Limb (tissue), 2 donors: ENCODE data around the gene KIFC1.

Experiments used
- DNase-seq, 2 donors: peaks; one replicate each; pipeline ENCODE4 v3.0.0-alpha.2; 2016; ENCODE audit errors: extremely low spot score in 2 of 2

Gene KIFC1

DNA sequence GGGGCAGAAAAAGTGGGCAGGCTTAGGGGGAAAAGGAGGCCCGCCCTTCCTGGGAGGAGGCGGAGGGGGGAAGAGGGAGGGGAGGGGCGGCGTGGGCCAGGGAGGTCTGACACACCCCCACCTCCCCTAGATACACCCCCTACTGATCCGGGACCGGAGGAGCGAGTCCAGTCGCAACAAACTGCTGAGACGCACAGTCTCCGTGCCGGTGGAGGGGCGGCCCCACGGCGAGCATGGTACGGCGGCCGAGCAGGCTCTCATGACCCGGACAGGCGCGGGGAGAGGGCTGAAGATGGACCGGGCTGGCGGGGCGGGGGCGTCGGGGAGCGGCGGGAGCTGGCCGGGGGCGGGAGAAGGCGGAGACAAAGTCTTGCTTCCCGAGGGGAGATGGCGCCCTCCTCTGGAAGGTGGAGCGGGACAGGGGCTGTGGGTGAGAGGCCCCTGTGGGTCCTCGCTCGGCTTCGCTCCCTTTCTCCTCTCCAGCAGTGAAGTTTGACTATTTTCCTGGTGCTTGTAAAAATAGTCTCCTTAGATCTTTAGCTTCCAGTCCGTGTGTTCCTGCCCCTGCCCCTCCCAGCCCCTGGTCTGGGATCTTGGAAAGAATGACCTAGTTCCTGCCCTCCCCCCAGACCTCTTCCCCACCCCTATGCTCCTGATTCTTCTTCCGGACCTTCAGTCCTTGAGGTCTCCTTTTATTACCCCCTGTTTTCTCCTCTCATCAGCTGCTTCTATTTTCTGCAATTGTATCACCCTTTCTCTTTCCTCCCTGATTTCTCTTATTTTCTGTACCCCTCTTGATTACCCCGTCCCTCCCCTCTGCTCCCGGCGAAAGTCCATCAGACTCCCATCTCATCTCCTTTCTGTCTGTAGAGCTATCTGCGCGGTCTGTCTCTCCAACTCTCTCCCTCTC is 34.3 kb downstream of the KIFC1 start:
- peak; percentile 83 to 91 for DNase-seq

DNA sequence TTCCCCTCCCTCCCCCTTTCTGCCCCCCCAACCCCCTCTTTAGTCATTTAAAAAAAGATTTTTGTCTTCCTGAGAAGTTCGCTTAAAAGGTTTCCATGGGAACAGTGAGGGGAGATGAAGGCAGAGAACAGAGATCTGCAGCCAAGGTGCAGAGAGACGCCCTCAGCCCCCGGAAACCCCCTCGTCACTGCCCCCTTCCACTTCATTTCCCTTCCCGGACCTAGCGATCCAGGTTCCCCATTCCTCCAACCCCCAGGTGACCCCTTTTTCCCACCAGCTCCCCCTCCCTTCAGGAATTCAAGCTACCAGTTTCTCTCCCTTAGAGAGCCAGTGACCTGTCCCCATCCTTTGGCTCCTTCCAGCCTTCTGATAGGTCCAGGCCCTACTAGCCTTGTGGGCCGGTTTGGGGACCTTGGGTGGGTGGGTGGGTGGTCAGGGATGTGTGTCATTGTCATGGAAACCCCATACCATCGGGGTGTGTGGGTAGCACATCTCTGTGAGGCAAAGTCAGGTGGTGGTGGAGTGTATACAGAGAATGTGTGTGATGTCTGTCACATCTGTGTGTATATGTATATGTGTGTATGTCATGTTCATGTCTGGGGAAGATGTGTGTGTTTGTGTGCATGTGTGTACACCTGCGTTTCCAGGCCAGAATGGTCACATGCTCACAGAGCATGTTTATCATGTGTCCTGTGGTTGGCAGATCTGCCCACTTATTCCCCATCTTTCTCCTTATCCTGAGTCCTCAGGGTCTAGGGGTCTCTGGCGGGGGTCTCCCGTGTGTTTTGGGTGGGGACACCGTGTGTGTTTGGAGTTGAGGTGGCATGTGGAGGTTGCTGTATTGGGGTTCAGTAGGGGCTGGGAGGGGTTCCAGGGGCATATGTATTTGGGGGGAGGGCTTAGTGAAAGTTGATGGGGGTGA is 35.2 kb downstream of the KIFC1 start:
- peak in 1 of 2 donors; percentile 64 for DNase-seq

DNA sequence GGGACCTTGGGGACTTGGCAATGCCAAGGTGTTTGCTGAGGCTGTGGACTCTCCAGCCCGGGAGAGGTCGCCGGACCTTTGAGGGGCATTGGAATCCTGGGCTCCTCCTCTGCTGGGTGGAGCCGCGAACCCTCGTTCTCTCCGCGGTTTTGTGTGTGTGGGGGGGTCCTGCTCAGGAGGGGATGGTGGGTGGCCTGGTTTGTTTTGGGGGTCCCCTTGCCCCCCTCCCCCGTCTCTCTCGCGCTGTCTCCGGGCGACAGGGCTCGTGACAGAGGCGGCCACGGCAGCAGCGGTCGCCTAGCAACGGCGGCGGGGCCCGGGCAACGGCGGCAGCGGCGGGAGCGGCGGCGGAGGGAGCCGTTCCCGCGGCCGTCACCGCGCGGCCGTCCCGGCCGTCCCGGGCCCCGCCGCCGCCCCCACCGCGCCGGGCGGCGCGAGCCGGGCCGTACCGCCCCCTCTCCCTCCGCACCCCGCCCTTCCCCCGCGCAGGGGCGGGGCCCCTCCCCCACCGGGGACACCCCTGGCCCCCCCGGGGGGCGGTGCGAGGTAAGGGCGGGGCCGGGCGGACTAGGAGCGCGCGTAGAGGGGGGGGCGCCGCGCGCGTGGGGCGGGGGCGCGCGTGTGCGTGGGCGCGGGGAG is 36.1 kb downstream of the KIFC1 start:
- DNase-seq, result peak in 1 of 2 donors; percentile 75

DNA sequence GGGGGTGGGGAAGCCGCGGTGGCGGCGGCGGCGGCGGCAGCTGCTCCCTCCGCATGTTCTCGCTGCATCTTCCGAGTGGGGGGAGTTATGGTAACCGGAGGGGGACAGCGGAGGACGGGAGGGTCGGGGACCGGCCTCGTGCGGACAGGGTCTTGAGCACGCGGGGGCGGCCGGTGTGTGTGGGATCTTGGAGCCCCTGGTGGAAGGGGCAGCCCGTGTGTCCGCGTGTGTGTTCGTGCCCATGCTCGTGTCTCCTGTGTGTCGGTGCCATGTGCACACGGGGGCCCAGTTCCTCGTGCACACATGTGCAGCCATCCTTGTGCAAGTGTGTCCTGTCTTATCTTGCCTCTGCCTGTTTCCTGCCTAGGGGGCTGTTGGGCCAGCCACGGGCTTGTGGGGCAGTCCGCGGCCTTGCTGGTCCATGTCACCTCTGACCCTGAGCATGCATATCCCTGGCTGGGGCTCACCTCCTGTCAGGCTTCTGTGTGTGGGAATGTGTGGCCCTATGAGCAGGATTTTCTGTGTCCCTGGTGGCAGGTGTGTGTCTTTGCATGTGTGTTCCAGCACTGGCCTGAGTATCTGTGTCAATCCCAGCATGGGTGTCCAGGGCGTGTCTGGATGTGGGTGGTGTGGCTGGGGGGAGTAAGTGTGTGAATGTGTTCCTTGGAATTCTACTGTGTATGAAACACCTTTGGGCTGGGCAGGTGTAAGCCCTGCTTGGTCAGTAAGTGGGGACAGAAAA is 36.8 kb downstream of the KIFC1 start:
- peak in 1 of 2 donors; percentile 56 for DNase-seq

DNA sequence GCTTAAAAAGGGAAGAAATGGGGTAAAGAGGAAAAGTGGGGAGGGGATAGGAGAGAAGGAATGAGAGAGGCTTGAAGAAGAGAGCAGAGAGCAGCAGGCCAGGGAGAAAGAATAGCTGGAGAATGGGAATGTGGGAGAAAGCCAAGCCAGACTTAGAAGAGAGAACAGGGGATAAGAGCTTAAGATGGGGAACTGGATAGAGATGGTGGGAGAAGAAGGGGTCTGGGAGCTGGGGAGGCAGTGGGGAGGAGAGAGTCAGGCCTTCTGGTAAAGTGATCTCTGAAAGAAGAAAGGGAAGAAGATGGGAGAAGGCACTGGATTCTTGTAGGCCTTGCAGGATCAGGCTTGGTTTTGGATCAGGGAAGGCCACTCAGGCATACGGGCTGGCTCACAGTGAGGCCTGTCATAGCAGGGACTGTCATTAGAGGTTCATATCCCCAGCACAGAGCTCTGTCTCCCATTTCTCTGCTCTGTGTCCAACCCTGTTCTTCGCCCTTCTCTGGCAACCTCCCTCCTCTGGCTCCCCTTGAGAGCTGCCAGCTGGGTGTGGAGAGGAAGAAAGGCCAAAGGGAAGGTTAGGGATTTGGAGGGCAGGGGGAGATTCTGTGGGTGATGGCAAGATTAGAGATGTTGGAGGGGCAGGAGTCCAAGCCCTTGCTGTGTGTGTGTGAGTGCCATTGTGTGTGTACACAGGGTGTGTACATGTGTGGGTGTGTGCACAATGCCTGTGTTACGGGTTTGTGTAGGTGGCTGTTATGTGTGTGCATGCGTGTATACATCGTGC is 37.5 kb downstream of the KIFC1 start:
- DNase-seq, result no peak

DNA sequence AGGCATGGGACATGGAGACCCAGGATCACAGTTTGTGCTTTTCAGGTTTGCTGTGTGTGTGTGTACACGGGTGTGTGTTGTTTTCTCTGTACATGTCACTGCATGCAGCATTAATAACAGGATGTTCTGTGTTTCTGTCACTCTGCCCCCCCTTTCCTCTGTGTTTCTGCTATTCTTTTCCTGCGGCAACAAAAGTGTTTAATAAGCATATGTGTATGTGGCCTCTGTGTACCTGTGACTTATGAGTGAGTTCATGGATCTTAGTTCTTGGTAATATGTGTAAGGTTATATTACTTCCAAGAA is 38.1 kb downstream of the KIFC1 start:
- DNase-seq, result no peak

DNA sequence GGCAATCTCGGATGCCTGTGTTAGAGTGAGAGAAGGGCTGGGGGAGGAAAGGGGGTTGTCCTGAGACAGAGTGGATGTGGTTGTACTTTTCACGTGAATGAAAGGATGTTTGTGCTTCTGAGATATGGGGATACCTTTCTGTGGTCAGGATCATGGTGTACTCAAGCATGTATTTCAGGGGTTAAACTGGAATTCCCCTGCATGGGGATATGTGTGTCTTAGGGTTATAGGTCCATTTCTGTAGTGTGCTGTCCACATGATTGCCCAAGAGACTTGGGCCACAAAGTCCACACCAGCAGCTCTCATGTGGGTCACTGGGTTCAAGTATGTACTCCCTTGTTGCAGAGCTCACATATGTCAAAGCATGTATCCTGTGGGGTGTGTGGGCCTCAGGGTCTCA is 38.7 kb downstream of the KIFC1 start:
- DNase-seq, result no peak

DNA sequence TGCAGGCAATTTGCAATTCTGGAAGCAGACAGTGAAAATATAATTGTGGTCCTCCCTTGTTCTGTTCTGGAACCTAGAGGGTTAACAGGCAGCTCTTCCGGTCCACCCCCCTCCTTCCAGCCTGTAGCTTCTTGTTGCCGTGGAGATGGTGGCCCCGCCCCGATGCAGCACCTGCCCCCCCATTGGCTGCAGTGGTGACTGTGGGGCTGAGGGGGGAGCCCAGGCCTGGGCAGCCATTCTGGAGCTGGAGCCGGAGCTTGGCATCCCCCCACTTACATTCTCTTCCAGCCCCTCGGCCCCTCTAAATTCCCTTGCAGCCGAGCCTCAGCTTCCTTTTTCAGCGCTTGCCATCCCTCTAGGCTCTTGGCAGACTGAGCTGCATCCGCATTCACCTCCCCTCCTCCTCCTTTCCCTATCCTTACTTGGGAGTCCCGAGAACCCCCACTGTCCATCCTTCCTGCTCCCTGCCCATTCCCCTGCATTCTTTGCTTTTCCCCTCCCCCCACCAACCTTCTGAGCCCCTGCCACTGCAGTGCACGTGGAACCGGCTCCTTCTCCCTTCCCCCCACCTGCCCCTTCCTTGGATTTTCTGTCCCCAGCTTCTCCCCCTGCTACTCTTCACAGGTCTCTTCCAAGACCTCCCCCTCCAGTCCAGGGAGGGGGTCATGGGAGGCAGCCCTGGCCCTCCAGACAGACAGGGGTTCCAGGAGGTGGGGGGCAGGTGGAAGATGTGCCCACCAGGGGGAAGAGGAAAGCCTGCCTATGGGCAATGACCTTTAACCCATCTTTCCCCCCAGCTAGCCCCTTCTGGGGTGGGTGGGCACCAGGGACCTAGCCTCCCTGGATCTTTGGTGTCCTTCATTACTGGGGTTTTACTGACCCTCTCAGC is 39.6 kb downstream of the KIFC1 start:
- DNase-seq, result peak; percentile 72 to 90

DNA sequence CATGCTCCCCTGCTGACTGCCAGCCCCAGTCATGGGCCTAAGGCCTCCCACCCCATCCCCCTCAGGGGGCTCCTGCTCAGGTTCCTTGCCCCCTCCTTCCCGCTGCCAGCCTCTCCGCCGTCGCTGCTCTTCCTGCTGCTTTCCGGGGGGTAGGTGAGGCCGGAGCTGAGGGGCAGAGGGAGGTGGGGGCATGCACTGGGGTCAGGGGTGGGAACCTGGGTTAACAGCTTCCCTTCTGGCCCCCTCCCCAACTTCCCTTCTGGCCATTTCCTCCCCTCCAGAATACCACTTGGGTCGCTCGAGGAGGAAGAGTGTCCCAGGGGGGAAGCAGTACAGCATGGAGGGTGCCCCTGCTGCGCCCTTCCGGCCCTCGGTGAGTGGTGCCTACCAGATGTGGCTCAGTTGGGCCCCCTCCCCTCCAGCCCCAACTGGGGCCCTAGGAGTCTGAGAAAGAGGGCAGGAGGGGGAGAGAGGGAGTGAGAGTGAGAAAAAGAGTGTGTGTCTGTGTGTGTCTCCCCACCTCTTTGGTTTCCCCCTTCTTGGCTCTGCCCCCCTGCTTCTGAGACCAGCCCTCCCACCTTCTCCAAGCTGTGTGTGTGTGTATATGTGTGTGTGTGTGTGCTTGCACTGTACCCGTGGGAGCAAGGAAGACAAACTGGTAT is 40.4 kb downstream of the KIFC1 start:
- no peak for DNase-seq

DNA sequence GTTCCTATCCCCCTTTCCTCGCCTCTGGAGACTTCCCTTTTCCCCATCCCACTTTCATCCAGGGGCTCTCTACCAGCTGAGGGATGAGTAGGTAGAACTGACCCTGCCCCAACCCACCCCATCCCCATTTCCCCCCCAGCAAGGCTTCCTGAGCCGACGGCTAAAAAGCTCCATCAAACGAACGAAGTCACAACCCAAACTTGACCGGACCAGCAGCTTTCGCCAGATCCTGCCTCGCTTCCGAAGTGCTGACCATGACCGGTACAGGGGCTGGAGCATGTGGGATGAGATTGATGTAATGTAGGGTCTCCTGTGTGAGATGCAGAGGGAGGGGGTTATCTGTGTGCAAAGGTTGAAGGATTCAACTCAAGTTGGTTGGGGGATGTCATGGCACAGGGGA is 40.9 kb downstream of the KIFC1 start:
- DNase-seq, result no peak

DNA sequence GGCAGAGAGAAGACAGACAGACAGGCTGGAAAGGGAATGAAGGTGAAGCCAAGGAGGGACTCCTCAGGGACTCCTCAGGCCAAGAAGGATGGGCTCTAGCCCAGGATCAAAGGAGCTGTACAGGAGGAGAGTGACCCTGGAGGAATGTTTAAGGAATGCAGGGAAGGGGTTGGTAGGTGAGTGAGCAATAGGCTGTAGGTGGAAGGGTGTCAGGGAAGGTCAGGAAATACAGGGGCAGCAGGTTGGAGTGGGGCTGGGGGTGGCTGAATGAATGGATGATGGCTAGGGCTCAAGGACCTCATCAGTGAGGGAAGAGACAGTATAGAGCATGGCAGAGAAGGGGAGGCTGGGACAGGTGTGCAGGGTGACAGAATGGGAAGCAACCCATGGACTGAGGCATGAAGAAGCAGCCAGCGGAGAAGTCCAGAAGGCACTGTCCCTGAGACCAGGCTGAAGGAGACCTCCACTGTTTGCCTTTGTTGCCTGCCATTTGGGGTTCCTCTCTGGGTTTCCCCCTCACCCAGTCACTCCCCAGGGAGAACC is 41.4 kb downstream of the KIFC1 start:
- DNase-seq, result no peak

DNA sequence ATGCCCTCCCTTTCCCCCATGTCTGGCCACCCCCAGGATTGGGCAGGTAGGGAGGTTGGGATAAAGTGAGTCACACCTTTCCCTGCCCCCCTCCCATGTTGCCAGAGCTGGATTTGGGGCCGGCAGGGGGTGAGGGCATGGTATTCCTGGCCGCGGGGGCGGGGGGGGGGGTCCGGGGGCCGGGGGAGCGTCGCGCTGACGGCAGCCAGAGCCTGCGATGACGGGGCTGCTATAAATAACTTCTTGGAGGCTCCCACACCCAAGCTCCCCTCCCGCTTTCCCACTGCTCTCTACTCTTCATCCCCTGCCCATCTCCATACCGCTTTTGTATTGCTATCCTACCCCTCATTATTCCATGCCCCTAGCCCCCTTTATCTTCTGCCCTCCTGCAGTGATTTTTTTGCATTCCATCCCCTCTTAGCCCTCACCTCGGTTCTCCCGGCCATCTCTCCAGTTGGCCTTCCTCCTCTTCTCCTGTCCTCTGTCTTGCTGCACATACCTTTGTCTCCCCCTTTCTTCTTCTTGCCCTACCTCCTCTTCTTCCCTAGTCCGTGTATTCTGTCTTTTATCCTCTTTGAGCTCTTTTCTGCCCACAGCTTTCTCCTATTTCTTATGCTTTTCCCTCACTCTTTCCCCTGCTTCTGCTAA is 42.0 kb downstream of the KIFC1 start:
- peak; percentile 66 to 68 for DNase-seq

DNA sequence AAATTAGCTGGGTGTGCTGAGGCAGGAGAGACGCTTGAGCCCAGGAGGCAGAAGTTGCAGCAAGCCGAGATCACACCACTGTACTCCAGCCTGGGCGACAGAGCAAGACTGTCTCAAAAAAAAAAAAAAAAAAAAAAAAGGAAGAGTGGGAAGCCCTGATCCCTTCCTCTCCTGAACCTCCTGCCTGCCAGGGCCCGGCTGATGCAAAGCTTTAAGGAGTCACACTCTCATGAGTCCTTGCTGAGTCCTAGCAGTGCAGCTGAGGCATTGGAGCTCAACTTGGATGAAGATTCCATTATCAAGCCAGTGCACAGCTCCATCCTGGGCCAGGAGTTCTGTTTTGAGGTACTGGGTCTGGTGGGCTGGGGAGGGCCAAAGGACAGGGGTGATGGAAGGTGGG is 43.3 kb downstream of the KIFC1 start:
- DNase-seq, result no peak

DNA sequence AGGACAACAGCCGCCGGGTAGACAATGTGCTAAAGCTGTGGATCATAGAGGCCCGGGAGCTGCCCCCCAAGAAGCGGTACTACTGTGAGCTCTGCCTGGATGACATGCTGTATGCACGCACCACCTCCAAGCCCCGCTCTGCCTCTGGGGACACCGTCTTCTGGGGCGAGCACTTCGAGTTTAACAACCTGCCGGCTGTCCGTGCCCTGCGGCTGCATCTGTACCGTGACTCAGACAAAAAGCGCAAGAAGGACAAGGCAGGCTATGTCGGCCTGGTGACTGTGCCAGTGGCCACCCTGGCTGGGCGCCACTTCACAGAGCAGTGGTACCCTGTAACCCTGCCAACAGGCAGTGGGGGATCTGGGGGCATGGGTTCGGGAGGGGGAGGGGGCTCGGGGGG is 46.0 kb downstream of the KIFC1 start:
- no peak for DNase-seq

DNA sequence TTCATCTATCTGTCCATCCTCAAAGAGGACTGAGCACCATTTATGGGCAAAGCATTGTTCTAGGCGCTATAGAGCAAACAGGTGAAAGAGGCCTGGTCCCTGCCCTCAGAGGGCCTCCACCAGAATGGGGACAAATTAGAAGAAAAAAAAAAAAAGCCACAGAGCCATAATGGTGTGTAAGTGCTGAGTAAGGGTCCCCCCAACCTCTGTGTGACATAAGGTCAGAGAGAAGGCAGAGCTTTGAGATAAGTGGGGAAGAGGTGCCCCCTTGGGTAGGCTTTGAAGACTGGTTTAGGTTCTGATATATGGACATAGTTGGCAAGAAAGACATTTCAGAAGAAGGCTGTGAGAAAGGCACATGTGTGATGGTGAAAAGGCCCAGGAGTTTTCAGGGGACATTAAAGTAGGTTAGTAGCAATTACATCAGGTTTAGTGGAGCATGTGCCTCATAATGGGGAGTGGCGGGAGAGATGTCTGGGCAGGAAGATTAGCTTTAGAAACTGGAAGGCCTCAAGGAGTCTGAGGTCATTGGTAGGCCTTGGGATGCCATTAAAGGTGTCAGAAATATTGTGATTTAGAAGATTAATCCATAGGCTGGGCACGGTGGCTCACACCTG is 47.5 kb downstream of the KIFC1 start:
- DNase-seq, result no peak

DNA sequence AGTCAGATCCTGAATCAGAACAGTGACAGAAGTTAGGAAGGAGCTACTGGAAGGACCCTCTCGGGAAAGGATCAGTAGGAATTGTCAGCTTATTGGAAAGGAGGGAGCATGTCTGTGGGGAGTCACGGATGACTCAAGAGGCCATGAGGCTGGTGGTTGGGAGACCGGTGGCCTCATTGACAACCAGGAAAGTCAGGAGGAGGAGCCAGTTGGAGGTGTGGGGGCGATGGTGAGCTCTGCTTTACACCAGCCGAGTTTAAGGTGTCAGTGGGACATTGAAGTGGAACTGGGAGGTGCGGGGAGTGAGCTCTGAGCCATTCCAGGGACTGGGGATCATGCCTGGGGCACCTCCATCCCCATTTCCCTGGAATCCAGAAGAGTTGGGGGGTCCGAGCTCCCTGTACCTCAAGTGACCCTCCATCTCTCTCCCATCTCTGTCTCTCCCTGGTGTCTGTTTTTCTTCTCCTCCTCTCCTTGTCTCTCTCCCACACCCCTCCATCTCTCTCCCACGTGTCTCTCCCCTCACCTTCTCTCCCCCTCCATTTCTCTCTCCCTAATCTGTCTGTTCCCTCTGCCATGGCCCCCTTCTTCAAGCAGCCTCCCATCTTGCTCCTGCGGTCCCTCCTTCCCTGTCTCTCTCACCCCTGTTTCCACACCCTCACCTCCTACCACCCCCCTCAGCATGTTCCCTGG is 48.5 kb downstream of the KIFC1 start:
- no peak for DNase-seq

DNA sequence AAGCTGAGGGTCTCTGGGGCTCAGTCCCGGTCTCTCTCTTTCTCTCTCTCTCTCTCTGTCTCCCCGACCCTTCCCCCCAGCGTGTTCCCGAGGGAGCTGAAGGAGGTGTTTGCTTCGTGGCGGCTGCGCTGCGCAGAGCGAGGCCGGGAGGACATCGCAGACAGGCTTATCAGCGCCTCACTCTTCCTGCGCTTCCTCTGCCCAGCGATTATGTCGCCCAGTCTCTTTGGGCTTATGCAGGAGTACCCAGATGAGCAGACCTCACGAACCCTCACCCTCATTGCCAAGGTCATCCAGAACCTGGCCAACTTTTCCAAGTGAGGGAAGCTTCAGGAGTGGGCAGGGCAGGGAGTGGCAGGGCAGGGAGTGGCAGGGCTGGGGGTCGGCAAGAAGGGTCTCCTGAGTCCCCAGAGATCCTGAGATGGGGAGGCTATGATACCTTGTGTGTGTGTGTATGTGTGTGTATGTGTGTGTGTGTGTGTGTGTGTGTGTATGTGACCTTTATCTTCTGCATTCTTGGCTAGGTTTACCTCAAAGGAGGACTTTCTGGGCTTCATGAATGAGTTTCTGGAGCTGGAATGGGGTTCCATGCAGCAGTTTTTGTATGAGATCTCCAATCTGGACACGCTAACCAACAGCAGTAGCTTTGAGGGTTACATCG is 49.2 kb downstream of the KIFC1 start:
- DNase-seq, result no peak
